Stimulated activated CD8-positive, alpha-beta memory T cell treated with anti-CD3 and anti-CD28 coated beads, Interleukin-12 subunit alpha, Interleukin-12 subunit beta, amount 100 ng/mL, for 24 hours (primary cell): ENCODE measurements around the gene CD226.
"Not testable (repeated sequence)": the region's sequence is repeated elsewhere in the genome, so short reads cannot be mapped to it uniquely, and the experiment has no call there.

Experiments used
- DNase-seq: peaks from one replicate; pipeline ENCODE4 v3.0.0-alpha.2; 2020; ENCODE audit errors: extremely low read depth

Gene CD226

GRCh38 chr18:69908838-69909237 is 38.8 kb downstream of the CD226 start:
- DNase-seq = no peak

GRCh38 chr18:69906765-69907164 is 40.9 kb downstream of the CD226 start:
- no peak for DNase-seq

GRCh38 chr18:69900941-69901340 is 46.7 kb downstream of the CD226 start:
- no peak for DNase-seq

GRCh38 chr18:69899154-69899923 is 48.3 kb downstream of the CD226 start:
- DNase-seq = not testable (repeated sequence)

- DNase-seq = no peak
These were observed 49.3 kb downstream of the CD226 start for GRCh38 chr18:69898241-69898861.

- DNase-seq = no peak
These were observed 50.1 kb downstream of the CD226 start for GRCh38 chr18:69897397-69898108.

- DNase-seq = no peak
These were observed 52.3 kb downstream of the CD226 start for GRCh38 chr18:69895066-69896047.

- no peak for DNase-seq
These were observed 53.2 kb downstream of the CD226 start for GRCh38 chr18:69894467-69894866.

- no peak for DNase-seq
These were observed 57.1 kb downstream of the CD226 start for GRCh38 chr18:69890558-69890957.

GRCh38 chr18:69889009-69889408 is 58.7 kb downstream of the CD226 start:
- DNase-seq = no peak

GRCh38 chr18:69887256-69887655 is 60.4 kb downstream of the CD226 start:
- no peak for DNase-seq

GRCh38 chr18:69885841-69886531 is 61.7 kb downstream of the CD226 start:
- DNase-seq = no peak

GRCh38 chr18:69885355-69885754 is 62.3 kb downstream of the CD226 start:
- DNase-seq = no peak

- DNase-seq = no peak
These were observed 63.9 kb downstream of the CD226 start for GRCh38 chr18:69883781-69884180.

- no peak for DNase-seq
These were observed 64.6 kb downstream of the CD226 start for GRCh38 chr18:69882965-69883668.

- no peak for DNase-seq
These were observed 67.6 kb downstream of the CD226 start for GRCh38 chr18:69880083-69880482.

GRCh38 chr18:69879051-69879450 is 68.6 kb downstream of the CD226 start:
- DNase-seq = not testable (repeated sequence)

- no peak for DNase-seq
These were observed 69.3 kb downstream of the CD226 start for GRCh38 chr18:69878213-69878933.

GRCh38 chr18:69876490-69876889 is 71.2 kb downstream of the CD226 start:
- DNase-seq = no peak

GRCh38 chr18:69874058-69874457 is 73.6 kb downstream of the CD226 start:
- no peak for DNase-seq
